Fibroblast of pulmonary artery (primary cell): Measurements from ENCODE around the gene PNPLA7.

Source experiments
- DNase-seq: peaks from one replicate; pipeline ENCODE4 v3.0.0-alpha.2; 2010; ENCODE audit warnings: low read depth
- H3K4me3 ChIP-seq: replicated peaks from 2 replicates; pipeline ENCODE4 v1.5.1; 2011; ENCODE audit warnings: low read depth, mild to moderate bottlenecking, control low read depth, low read length, moderate library complexity
- CTCF ChIP-seq: IDR thresholded peaks from 2 replicates; pipeline ENCODE4 v1.5.1; 2011; ENCODE audit warnings: mild to moderate bottlenecking, control low read depth, low read length, inconsistent platforms; ENCODE audit errors: missing control alignments

PNPLA7 gene

GRCh38 chr9:137462986-137463930 lies 86.9 kb downstream of the PNPLA7 start:
- DNase-seq = no peak
- no peak overlapping the region for H3K4me3 ChIP-seq
- TF ChIP-seq CTCF = no peak

GRCh38 chr9:137462396-137462985 lies 87.7 kb downstream of the PNPLA7 start:
- DNase-seq = no peak
- H3K4me3 ChIP-seq = no peak overlapping the region
- no peak for TF ChIP-seq CTCF

GRCh38 chr9:137461663-137462395 lies 88.4 kb downstream of the PNPLA7 start:
- no peak overlapping the region for H3K4me3 ChIP-seq
- peak; percentile 35 for DNase-seq
- no peak for TF ChIP-seq CTCF

- TF ChIP-seq CTCF = no peak
- H3K4me3 ChIP-seq = no peak overlapping the region
- no peak for DNase-seq
Observed at GRCh38 chr9:137461316-137461662, 88.9 kb downstream of the PNPLA7 start.

GRCh38 chr9:137460363-137461315 lies 89.6 kb downstream of the PNPLA7 start:
- TF ChIP-seq CTCF = no peak
- H3K4me3 ChIP-seq = no peak overlapping the region
- no peak for DNase-seq

- TF ChIP-seq CTCF = no peak
- no peak for DNase-seq
- peak overlapping the region; percentile 36 for H3K4me3 ChIP-seq
Observed at GRCh38 chr9:137459601-137460362, 90.4 kb downstream of the PNPLA7 start.
